ENCODE data around the gene RDH8. TPM values are rescaled to one million over a fixed set of nuclear protein-coding genes. Genes with fewer than 3 reads are reported as not detected.

Gene RDH8, protein sequence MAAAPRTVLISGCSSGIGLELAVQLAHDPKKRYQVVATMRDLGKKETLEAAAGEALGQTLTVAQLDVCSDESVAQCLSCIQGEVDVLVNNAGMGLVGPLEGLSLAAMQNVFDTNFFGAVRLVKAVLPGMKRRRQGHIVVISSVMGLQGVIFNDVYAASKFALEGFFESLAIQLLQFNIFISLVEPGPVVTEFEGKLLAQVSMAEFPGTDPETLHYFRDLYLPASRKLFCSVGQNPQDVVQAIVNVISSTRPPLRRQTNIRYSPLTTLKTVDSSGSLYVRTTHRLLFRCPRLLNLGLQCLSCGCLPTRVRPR
- total RNA-seq: not detected in 2 replicates

DNA sequence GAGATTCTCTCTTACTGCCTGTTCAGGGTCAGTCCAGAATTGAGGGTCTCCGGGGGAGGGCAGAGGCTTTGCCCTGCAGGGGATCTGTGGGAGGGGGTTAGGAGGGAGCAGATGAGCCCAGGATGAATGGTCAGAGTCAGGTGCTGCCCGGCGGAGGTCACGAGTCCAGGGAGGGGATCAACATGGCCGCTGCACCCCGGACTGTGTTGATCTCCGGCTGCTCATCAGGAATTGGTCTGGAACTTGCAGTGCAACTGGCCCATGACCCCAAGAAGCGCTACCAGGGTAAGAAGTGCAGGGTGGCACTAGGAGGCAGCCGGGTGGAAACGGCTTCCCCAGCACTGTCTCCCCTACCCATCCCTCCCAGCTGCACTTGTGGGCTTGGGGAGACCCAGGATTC, at the start of gene RDH8:
RDH8 (plus strand) TSS at position 168 of the 400 bp plus-strand sequence; CDS start at position 183, 15 bp downstream.

DNA sequence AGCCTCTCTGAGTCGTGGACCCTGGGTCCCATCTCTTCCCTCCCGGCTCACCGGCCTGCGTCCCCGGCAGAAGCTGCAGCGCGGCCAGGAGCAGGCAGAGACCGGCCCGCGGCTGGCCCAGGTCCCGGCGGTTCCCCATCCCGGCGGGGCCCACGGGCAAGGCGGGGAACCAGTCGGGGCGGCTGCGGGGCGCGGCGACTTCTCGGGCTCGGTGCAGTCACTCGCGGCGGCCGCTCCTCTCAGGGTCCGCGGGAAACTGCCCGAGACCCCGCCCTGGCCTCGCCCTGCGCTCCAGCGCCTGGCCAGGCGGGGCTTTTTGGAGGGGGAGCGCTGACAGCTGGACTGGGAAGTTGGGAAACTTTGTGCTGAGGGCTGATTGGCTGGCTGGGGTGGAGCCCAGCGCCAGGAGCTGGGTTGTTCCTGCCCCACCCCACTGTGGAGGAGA, 3.0 kb upstream of the RDH8 start, which contains the start of gene COL5A3:
COL5A3 (minus strand) TSS at position 258 of the 445 bp plus-strand sequence; CDS start at position 139, 119 bp downstream.

Other genes with a start within 250 kb of the RDH8 start
- gene ZNF846, start 244.7 kb upstream of the RDH8 start, total RNA-seq: 6.8 and 14.2 TPM in 2 replicates
- 9.6 and 13.7 TPM in 2 replicates for gene FBXL12, start 194.4 kb upstream of the RDH8 start, total RNA-seq
- 112 and 255 TPM in 2 replicates for gene UBL5, start 185.6 kb upstream of the RDH8 start, total RNA-seq
- 48.5 and 54.6 TPM in 2 replicates for gene PIN1, start 178.2 kb upstream of the RDH8 start, total RNA-seq
- gene OLFM2, start 77.0 kb upstream of the RDH8 start, total RNA-seq: 1.7 and 20.1 TPM in 2 replicates
- under 0.01 and 0.64 TPM in 2 replicates for gene COL5A3, start 3.0 kb upstream of the RDH8 start, total RNA-seq
- 5.1 and 14.8 TPM in 2 replicates for gene SHFL, start 72.8 kb downstream of the RDH8 start, total RNA-seq
- 0.14 and 0.34 TPM in 2 replicates for gene ANGPTL6, start 89.2 kb downstream of the RDH8 start, total RNA-seq
- gene PPAN, start 92.9 kb downstream of the RDH8 start, total RNA-seq: 63.2 and 67.8 TPM in 2 replicates
- 1.0 and 16.2 TPM in 2 replicates for gene P2RY11, start 98.2 kb downstream of the RDH8 start, total RNA-seq
- gene EIF3G, start 106.4 kb downstream of the RDH8 start, total RNA-seq: 184 and 190 TPM in 2 replicates
- 10.9 and 27.7 TPM in 2 replicates for gene DNMT1, start 181.5 kb downstream of the RDH8 start, total RNA-seq
- gene S1PR2, start 217.8 kb downstream of the RDH8 start, total RNA-seq: 2.4 and 3.7 TPM in 2 replicates
- gene MRPL4, start 238.7 kb downstream of the RDH8 start, total RNA-seq: 25.6 and 33.3 TPM in 2 replicates